ENCODE data around the gene NOTUM. TPM values are rescaled to one million over a fixed set of nuclear protein-coding genes. Genes with fewer than 3 reads are reported as not detected.

NOTUM gene
- total RNA-seq, 1 donor from 2014 or later, result 1.7 TPM

DNA sequence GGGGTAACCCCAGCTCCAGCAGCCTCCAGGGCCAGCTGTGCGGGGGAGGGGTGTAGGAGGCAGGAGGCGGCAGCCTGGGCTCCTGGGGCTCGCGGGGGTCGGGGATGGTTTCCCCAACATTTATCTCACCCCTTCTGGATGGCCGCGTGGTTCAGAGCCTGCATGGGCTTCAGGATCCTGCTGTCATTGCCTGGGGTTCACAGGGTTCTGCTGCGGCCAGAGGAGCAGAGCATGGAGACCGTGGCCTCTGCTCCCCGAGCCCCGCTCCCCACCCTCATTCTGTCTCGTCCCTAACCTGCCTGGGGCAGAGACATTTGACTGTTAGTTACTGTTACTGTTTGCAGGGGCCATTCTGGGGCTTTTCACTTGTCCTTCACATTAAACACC is 18.8 kb downstream of the NOTUM start:
- Histone ChIP-seq H3K9me3 (ENCODE audit: insufficient read depth, low read depth, low read length) (no peaks in the 10 kb centered on the region), H3K27me3 (ENCODE audit: insufficient read depth, low read length) (peaks cover 13% of the 10 kb centered on the region), H3K79me2 (ENCODE audit: insufficient read depth, low read length) (no peaks in the 10 kb centered on the region), H2AFZ (ENCODE audit: low read depth, low read length) (no peak overlapping the region), H4K20me1 (ENCODE audit: insufficient read depth, low read length) (no peaks in the 10 kb centered on the region), H3K4me3 (ENCODE audit: insufficient read depth, low read depth, low read length) (no peak overlapping the region), H3K4me1 (ENCODE audit: insufficient read depth, low read length) (no peaks in the 10 kb centered on the region), H3K9ac (ENCODE audit: low read length) (no peak overlapping the region), H3K36me3 (ENCODE audit: insufficient read depth, low read length) (no peaks in the 10 kb centered on the region), H3K4me2 (ENCODE audit: low read length) (no peak overlapping the region), H3K27ac (ENCODE audit: low read depth, low read length) (no peak overlapping the region)
- no peak for FAIRE-seq
- no peaks in the 10 kb centered on the region for H3K4me1 Mint-ChIP-seq (ENCODE audit: low read depth, unreplicated experiment)
- H3K36me3 Mint-ChIP-seq (ENCODE audit: low read depth, unreplicated experiment), result no peaks in the 10 kb centered on the region
- H3K9me3 Mint-ChIP-seq (ENCODE audit: unreplicated experiment), result no peaks in the 10 kb centered on the region
- TF ChIP-seq CTCF (IDR thresholded peaks at IDR 0.05; ENCODE audit: insufficient read depth, low read depth, low read length) (no peak), EZH2 (IDR thresholded peaks at IDR 0.05; ENCODE audit: insufficient read depth, low read length) (no peak)
- DNase-seq (ENCODE audit: low read depth), result no peak
- peaks cover 12% of the 10 kb centered on the region for H3K27me3 Mint-ChIP-seq (ENCODE audit: low read depth, unreplicated experiment)
- no peak overlapping the region for H3K27ac Mint-ChIP-seq (ENCODE audit: unreplicated experiment)
- no peak overlapping the region for H3K4me3 Mint-ChIP-seq (ENCODE audit: unreplicated experiment)

GRCh38 chr17:81941484-81942166 is 19.4 kb downstream of the NOTUM start:
- H3K79me2 ChIP-seq (ENCODE audit: insufficient read depth, low read length), result peaks cover 3% of the 10 kb centered on the region
- no peak overlapping the region for H3K4me3 ChIP-seq (ENCODE audit: insufficient read depth, low read depth, low read length)
- TF ChIP-seq CTCF (IDR thresholded peaks at IDR 0.05; ENCODE audit: insufficient read depth, low read depth, low read length), result no peak
- no peak for TF ChIP-seq EZH2 (IDR thresholded peaks at IDR 0.05; ENCODE audit: insufficient read depth, low read length)
- H3K36me3 ChIP-seq (ENCODE audit: insufficient read depth, low read length), result no peaks in the 10 kb centered on the region
- FAIRE-seq (no peak), DNase-seq (ENCODE audit: low read depth) (no peak)
- H4K20me1 ChIP-seq (ENCODE audit: insufficient read depth, low read length), result no peaks in the 10 kb centered on the region
- H3K4me1 ChIP-seq (ENCODE audit: insufficient read depth, low read length), result peaks cover 3% of the 10 kb centered on the region
- no peaks in the 10 kb centered on the region for H3K36me3 Mint-ChIP-seq (ENCODE audit: low read depth, unreplicated experiment)
- H3K9me3 ChIP-seq (ENCODE audit: insufficient read depth, low read depth, low read length), result no peaks in the 10 kb centered on the region
- no peaks in the 10 kb centered on the region for H3K9me3 Mint-ChIP-seq (ENCODE audit: unreplicated experiment)
- no peak overlapping the region for H3K4me2 ChIP-seq (ENCODE audit: low read length)
- no peak overlapping the region for H2AFZ ChIP-seq (ENCODE audit: low read depth, low read length)
- peaks cover 12% of the 10 kb centered on the region for H3K27me3 Mint-ChIP-seq (ENCODE audit: low read depth, unreplicated experiment)
- no peak overlapping the region for H3K9ac ChIP-seq (ENCODE audit: low read length)
- no peak overlapping the region for H3K4me3 Mint-ChIP-seq (ENCODE audit: unreplicated experiment)
- H3K27ac ChIP-seq (ENCODE audit: low read depth, low read length), result no peak overlapping the region
- no peaks in the 10 kb centered on the region for H3K4me1 Mint-ChIP-seq (ENCODE audit: low read depth, unreplicated experiment)
- peaks cover 13% of the 10 kb centered on the region for H3K27me3 ChIP-seq (ENCODE audit: insufficient read depth, low read length)
- no peak overlapping the region for H3K27ac Mint-ChIP-seq (ENCODE audit: unreplicated experiment)
